ENCODE data around the gene PDE4A. TPM values are rescaled to one million over a fixed set of nuclear protein-coding genes. Genes with fewer than 3 reads are reported as not detected.
A peak's percentile ranks its signal among the peaks of the same experiment; 100 is the strongest.

PDE4A gene
- total RNA-seq, 1 donor from 2014 or later, result 1.0 TPM

DNA sequence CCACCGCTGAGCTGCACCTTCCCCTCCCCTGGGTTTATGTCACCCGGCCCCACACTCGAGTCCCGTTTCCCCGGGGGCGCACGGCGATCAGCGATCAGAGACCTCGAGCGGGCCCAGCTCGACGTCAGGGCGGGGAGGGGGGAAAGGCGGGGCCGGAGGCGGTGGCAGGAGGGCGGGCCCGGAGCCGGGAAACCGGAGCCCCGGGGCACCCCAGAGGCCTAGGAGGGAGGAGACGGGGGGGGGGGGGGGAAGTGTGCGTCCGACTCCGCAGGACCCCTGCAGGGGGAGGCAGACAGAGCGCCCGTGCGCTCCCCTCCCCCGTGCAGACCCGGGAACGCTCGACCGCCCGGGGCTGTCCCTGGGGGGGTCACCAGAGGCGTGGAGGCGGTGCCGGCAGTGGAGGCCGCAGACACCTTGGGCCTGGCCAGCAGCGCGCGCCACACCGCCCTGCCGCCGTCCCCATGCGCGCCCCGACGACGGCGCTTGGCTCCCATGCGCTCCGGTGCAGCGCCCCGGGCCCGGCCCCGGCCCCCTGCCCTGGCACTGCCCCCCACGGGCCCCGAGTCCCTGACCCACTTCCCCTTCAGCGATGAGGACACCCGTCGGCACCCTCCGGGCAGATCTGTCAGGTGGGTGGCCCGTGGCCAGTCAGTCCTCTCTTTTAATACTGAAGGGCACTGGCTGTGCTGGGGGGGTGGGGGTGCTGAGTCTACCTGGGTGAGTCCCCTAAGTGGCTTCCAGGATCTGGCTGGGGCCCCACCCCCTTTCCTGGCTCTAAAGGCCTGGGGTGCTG lies 11.8 kb downstream of the PDE4A start:
- peak overlapping the region; percentile 73 to 95 (median 87) for H3K9ac ChIP-seq (ENCODE audit: low read depth in 1 of 3, low read length in 3 of 3)
- H3K27ac ChIP-seq (ENCODE audit: low read depth, low read length), result peak overlapping the region; percentile 96

DNA sequence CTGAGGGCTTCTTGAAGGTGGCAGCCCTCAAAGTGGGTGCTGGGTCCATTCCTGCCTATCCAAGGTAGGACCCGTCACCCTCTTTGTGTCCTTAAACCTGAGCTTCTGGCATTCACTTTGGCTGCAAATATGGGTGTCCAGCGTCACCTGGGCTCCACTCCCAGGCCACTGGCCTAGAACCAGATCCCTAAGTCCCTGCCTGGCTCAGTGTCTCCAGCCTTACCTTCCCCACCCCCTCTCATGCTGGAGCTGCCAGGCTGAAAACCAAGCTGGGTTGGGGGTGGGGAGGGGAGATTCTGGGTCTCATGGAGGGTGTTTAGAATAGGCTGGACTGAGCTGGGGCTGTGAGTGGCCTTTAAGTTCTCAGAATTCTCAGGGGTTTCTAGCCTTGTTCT lies 12.4 kb downstream of the PDE4A start:
- peak overlapping the region; percentile 17 to 74 (median 63) for H3K4me3 ChIP-seq (ENCODE audit: low read length in 3 of 3)
- H3K4me1 ChIP-seq (ENCODE audit: control insufficient read depth in 3 of 3, insufficient read depth in 3 of 3, low read length in 3 of 3), result peaks cover 15 to 37% (median 35%) of the 10 kb centered on the region in 3 donors
- no peaks in the 10 kb centered on the region for H3K9me3 ChIP-seq (ENCODE audit: control insufficient read depth in 3 of 3, low read length in 3 of 3)
- H3K36me3 ChIP-seq (ENCODE audit: control insufficient read depth in 3 of 3, insufficient read depth in 3 of 3, low read length in 3 of 3), result peaks cover 0 to 2% (median 0%) of the 10 kb centered on the region in 3 donors
- H3K9ac ChIP-seq (ENCODE audit: low read depth in 1 of 3, low read length in 3 of 3), result peak overlapping the region; percentile 73 to 95 (median 87)
- no peaks in the 10 kb centered on the region for H3K27me3 ChIP-seq (ENCODE audit: control insufficient read depth in 3 of 3, insufficient read depth in 3 of 3, low read length in 3 of 3)
- peak overlapping the region; percentile 96 for H3K27ac ChIP-seq (ENCODE audit: low read depth, low read length)

More for the DNA sequence above, 11.8 kb downstream of the PDE4A start:
- peaks cover 15 to 37% (median 35%) of the 10 kb centered on the region in 3 donors for H3K4me1 ChIP-seq (ENCODE audit: control insufficient read depth in 3 of 3, insufficient read depth in 3 of 3, low read length in 3 of 3)
- H3K9me3 ChIP-seq (ENCODE audit: control insufficient read depth in 3 of 3, low read length in 3 of 3), result no peaks in the 10 kb centered on the region
- peaks cover 0 to 2% (median 0%) of the 10 kb centered on the region in 3 donors for H3K36me3 ChIP-seq (ENCODE audit: control insufficient read depth in 3 of 3, insufficient read depth in 3 of 3, low read length in 3 of 3)
- peak overlapping the region; percentile 74 to 90 (median 74) for H3K4me3 ChIP-seq (ENCODE audit: low read length in 3 of 3)
- no peaks in the 10 kb centered on the region for H3K27me3 ChIP-seq (ENCODE audit: control insufficient read depth in 3 of 3, insufficient read depth in 3 of 3, low read length in 3 of 3)

DNA sequence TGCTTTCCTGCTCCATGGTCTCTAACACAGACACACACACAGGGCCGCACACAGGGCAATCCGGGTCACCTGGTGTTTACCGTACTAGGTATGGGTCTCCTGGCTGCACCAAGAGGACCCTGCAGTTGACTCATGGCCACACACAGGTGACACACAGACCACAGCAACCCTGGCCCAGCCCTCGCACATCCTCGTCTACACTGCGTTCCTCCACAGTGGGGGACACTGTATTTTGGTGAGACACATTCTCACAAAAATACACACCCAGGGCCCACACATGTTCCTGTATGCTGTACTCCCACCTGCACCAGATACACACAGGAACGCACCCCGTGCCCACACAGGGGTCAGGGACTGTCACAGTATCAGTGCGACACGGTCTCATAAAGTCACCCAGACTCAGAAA lies 12.8 kb downstream of the PDE4A start:
- H3K9me3 ChIP-seq (ENCODE audit: control insufficient read depth in 3 of 3, low read length in 3 of 3), result no peaks in the 10 kb centered on the region
- peak overlapping the region; percentile 17 to 74 (median 63) for H3K4me3 ChIP-seq (ENCODE audit: low read length in 3 of 3)
- no peaks in the 10 kb centered on the region for H3K27me3 ChIP-seq (ENCODE audit: control insufficient read depth in 3 of 3, insufficient read depth in 3 of 3, low read length in 3 of 3)
- peaks cover 0 to 2% (median 0%) of the 10 kb centered on the region in 3 donors for H3K36me3 ChIP-seq (ENCODE audit: control insufficient read depth in 3 of 3, insufficient read depth in 3 of 3, low read length in 3 of 3)
- peak overlapping the region; percentile 73 to 95 (median 87) for H3K9ac ChIP-seq (ENCODE audit: low read depth in 1 of 3, low read length in 3 of 3)
- H3K27ac ChIP-seq (ENCODE audit: low read depth, low read length), result peak overlapping the region; percentile 96
- peaks cover 15 to 37% (median 35%) of the 10 kb centered on the region in 3 donors for H3K4me1 ChIP-seq (ENCODE audit: control insufficient read depth in 3 of 3, insufficient read depth in 3 of 3, low read length in 3 of 3)

DNA sequence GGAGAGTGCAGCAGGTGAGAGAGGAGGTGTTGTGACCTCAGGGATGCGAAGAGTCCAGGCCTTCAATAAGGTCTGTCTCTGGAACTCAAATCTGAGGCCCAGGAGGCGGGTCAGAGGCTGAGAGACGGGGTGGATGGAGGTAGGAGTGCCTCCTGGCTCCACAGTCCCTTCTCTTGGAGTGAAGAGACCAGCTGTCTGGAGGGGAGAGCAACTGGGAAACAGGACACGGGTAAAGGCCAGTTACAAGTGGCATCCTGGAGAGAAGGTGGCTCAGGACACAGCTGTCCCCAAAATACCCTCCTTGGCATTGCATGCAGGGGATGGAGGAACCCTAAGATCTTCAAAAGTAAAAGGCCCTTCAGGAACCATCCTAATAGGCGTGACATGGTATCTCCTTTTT lies 19.2 kb downstream of the PDE4A start:
- Histone ChIP-seq H3K9ac (ENCODE audit: low read depth in 1 of 3, low read length in 3 of 3) (no peak overlapping the region), H3K27ac (ENCODE audit: low read depth, low read length) (peak overlapping the region; percentile 4), H3K27me3 (ENCODE audit: control insufficient read depth in 3 of 3, insufficient read depth in 3 of 3, low read length in 3 of 3) (no peaks in the 10 kb centered on the region), H3K36me3 (ENCODE audit: control insufficient read depth in 3 of 3, insufficient read depth in 3 of 3, low read length in 3 of 3) (peaks cover 0 to 2% (median 0%) of the 10 kb centered on the region in 3 donors), H3K4me3 (ENCODE audit: low read length in 3 of 3) (no peak overlapping the region), H3K9me3 (ENCODE audit: control insufficient read depth in 3 of 3, low read length in 3 of 3) (no peaks in the 10 kb centered on the region), H3K4me1 (ENCODE audit: control insufficient read depth in 3 of 3, insufficient read depth in 3 of 3, low read length in 3 of 3) (peaks cover 3 to 20% (median 14%) of the 10 kb centered on the region in 3 donors)

DNA sequence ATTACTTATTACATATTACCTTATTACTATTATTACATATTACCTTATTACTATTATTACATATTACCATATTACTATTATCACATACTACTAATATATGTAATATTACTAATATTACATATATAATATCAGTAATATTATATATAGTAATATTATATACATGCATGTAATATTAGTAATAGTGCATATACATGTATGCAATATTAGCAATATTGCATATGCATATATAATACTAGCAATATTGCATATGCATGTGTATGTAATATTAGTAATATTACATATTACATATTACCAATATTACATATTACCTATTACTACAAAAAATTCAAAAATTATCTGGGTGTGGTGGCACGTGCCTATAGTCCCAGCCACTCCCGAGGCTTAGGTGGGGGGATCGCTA lies 22.4 kb downstream of the PDE4A start:
- no peaks in the 10 kb centered on the region for H3K27me3 ChIP-seq (ENCODE audit: control insufficient read depth in 3 of 3, insufficient read depth in 3 of 3, low read length in 3 of 3)
- H3K9me3 ChIP-seq (ENCODE audit: control insufficient read depth in 3 of 3, low read length in 3 of 3), result no peaks in the 10 kb centered on the region
- peaks cover 3 to 7% (median 6%) of the 10 kb centered on the region in 3 donors for H3K36me3 ChIP-seq (ENCODE audit: control insufficient read depth in 3 of 3, insufficient read depth in 3 of 3, low read length in 3 of 3)
- H3K27ac ChIP-seq (ENCODE audit: low read depth, low read length), result no peak overlapping the region
- no peak overlapping the region for H3K4me3 ChIP-seq (ENCODE audit: low read length in 3 of 3)
- no peak overlapping the region for H3K9ac ChIP-seq (ENCODE audit: low read depth in 1 of 3, low read length in 3 of 3)
- peaks cover 3 to 14% (median 8%) of the 10 kb centered on the region in 3 donors for H3K4me1 ChIP-seq (ENCODE audit: control insufficient read depth in 3 of 3, insufficient read depth in 3 of 3, low read length in 3 of 3)

DNA sequence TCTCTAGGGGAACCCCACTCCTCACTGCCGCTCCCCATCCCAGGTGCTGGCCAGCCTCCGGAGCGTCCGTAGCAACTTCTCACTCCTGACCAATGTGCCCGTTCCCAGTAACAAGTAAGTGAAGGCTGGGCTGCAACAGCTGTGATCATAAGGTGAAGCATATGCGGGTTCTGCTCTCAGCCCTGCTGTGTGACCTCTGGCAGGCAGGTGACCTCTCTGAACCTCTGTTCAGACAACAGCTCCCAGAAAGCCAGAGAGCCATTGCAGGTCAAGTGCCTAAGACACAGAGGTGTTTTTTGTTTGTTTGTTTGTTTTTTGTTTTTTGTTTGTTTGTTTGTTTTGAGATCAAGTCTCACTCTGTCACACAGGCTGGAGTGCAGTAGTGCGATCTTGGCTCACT lies 28.7 kb downstream of the PDE4A start:
- Histone ChIP-seq H3K9me3 (ENCODE audit: control insufficient read depth in 3 of 3, low read length in 3 of 3) (no peaks in the 10 kb centered on the region), H3K4me3 (ENCODE audit: low read length in 3 of 3) (no peak overlapping the region), H3K36me3 (ENCODE audit: control insufficient read depth in 3 of 3, insufficient read depth in 3 of 3, low read length in 3 of 3) (peaks cover 15 to 29% (median 20%) of the 10 kb centered on the region in 3 donors), H3K9ac (ENCODE audit: low read depth in 1 of 3, low read length in 3 of 3) (no peak overlapping the region), H3K27me3 (ENCODE audit: control insufficient read depth in 3 of 3, insufficient read depth in 3 of 3, low read length in 3 of 3) (no peaks in the 10 kb centered on the region), H3K27ac (ENCODE audit: low read depth, low read length) (no peak overlapping the region), H3K4me1 (ENCODE audit: control insufficient read depth in 3 of 3, insufficient read depth in 3 of 3, low read length in 3 of 3) (peaks cover 0 to 5% (median 0%) of the 10 kb centered on the region in 3 donors)

DNA sequence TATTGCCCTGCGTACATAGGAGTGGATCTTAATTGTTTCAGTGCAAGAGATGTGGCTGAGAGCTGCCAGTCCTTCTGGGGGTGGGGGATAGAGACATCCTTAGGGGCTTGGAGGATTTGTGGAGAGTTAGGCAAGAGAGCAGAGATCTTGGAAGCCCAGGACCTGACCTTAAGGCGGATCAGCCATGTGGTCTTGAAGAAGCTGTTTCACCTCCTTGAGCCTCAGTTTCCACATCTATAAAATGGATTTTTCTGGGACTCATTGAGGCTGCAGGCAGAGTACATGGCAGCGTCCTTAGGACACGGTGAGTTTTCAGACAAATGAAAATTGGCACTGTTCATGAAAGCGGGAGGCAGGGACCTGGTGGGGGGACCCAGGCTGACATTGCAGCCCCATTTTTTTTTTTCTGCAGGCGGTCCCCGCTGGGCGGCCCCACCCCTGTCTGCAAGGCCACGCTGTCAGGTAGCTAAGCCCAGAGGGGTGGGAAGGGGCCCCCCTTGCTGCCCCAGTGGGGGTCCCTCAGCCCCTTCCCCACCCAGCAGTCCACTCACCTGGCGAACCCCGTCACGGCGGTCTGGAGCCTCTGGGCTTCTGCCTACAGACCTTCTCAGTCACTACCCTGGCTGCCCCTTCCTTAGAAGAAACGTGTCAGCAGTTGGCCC lies 30.0 kb downstream of the PDE4A start:
- peaks cover 15 to 36% (median 25%) of the 10 kb centered on the region in 3 donors for H3K36me3 ChIP-seq (ENCODE audit: control insufficient read depth in 3 of 3, insufficient read depth in 3 of 3, low read length in 3 of 3)
- H3K9ac ChIP-seq (ENCODE audit: low read depth in 1 of 3, low read length in 3 of 3), result no peak overlapping the region
- H3K9me3 ChIP-seq (ENCODE audit: control insufficient read depth in 3 of 3, low read length in 3 of 3), result no peaks in the 10 kb centered on the region
- H3K27ac ChIP-seq (ENCODE audit: low read depth, low read length), result no peak overlapping the region
- H3K4me1 ChIP-seq (ENCODE audit: control insufficient read depth in 3 of 3, insufficient read depth in 3 of 3, low read length in 3 of 3), result peaks cover 0 to 5% (median 0%) of the 10 kb centered on the region in 3 donors
- H3K27me3 ChIP-seq (ENCODE audit: control insufficient read depth in 3 of 3, insufficient read depth in 3 of 3, low read length in 3 of 3), result no peaks in the 10 kb centered on the region
- no peak overlapping the region for H3K4me3 ChIP-seq (ENCODE audit: low read length in 3 of 3)

DNA sequence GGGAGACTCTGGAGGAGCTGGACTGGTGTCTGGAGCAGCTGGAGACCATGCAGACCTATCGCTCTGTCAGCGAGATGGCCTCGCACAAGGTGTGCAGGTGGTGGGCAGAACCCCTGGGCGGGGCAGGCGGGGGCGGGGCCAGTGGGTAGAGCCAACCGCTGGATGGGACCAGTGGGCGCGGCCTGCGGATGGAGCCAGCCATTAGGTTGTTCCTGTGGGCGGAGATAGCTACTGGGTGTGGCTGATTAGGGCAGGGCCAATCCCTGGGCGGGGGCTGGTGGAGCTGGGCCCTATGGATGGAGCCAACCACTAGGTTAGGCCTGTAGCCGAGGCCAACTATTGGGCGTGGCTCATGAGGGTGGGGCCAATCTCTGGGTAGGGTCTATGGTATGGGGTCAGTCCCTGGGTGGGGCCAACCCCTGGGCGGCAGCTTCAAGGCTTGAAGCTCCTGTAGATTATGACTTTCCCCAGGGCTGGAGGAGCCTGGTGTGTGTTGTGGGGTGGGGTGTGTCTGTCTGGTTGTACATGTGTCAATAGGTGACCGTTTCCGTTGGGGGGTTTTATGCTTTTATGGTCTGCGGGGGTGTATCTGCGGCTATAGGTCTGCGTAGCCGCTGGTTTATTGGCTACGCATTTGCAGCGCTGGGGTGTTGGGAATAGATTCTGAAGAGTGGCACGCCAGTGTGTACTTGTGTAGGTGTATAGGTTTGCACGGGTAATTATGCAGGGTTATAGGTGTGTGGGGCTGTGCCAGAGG lies 30.7 kb downstream of the PDE4A start:
- H3K9me3 ChIP-seq (ENCODE audit: control insufficient read depth in 3 of 3, low read length in 3 of 3), result no peaks in the 10 kb centered on the region
- H3K27me3 ChIP-seq (ENCODE audit: control insufficient read depth in 3 of 3, insufficient read depth in 3 of 3, low read length in 3 of 3), result no peaks in the 10 kb centered on the region
- H3K4me1 ChIP-seq (ENCODE audit: control insufficient read depth in 3 of 3, insufficient read depth in 3 of 3, low read length in 3 of 3), result peaks cover 0 to 5% (median 0%) of the 10 kb centered on the region in 3 donors
- no peak overlapping the region for H3K4me3 ChIP-seq (ENCODE audit: low read length in 3 of 3)
- H3K36me3 ChIP-seq (ENCODE audit: control insufficient read depth in 3 of 3, insufficient read depth in 3 of 3, low read length in 3 of 3), result peaks cover 15 to 39% (median 25%) of the 10 kb centered on the region in 3 donors
- H3K27ac ChIP-seq (ENCODE audit: low read depth, low read length), result no peak overlapping the region
- no peak overlapping the region for H3K9ac ChIP-seq (ENCODE audit: low read depth in 1 of 3, low read length in 3 of 3)

DNA sequence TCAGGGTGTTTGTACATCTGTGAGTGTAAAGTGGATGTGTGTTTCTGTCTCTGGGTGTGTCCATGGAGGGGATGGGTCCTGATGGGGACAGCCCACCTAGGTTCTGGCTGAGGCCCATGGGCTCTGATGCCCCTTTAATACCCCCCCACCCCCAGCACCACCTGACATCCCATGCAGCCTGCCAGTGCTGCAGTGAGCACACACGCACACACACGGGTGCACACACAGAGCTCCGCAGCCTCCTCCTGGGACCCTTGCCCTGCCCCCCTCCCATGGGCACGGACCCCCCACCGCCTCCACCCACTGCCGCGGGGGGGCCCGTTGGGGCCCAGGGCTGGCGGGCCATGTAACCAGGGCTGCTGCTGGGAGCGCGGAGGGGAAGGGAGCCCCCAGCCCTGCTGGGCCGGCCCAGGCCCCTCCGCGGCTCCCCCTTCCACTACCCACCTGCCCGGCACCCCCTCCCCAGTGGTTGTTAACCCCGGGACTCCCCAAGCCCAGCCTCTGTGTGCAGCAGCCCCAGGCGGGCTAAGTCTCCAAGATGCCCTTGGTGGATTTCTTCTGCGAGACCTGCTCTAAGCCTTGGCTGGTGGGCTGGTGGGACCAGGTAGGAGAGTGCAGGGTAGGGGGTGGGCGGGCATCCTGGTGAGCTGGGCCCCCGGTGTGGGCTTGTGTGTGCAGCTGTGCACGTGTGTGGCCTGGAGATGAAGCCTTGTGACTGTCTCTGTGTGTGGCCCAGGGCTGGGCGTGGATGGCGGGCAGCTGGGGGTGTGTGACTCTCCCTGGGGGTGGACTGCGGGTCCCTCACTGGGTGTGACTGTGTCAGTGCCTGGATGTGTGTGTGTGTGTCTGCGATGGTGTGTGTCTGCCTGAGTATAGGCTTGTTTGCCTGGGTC lies 32.6 kb downstream of the PDE4A start:
- Histone ChIP-seq H3K9ac (ENCODE audit: low read depth in 1 of 3, low read length in 3 of 3) (peak overlapping the region in 1 of 3 donors; percentile 25), H3K36me3 (ENCODE audit: control insufficient read depth in 3 of 3, insufficient read depth in 3 of 3, low read length in 3 of 3) (peaks cover 10 to 38% (median 19%) of the 10 kb centered on the region in 3 donors), H3K9me3 (ENCODE audit: control insufficient read depth in 3 of 3, low read length in 3 of 3) (no peaks in the 10 kb centered on the region), H3K4me1 (ENCODE audit: control insufficient read depth in 3 of 3, insufficient read depth in 3 of 3, low read length in 3 of 3) (peaks cover 0 to 5% (median 0%) of the 10 kb centered on the region in 3 donors), H3K27ac (ENCODE audit: low read depth, low read length) (no peak overlapping the region), H3K4me3 (ENCODE audit: low read length in 3 of 3) (no peak overlapping the region), H3K27me3 (ENCODE audit: control insufficient read depth in 3 of 3, insufficient read depth in 3 of 3, low read length in 3 of 3) (no peaks in the 10 kb centered on the region)

All from skeletal muscle tissue (tissue), 4 donors.